Measurements from ENCODE around the gene IER3. TPM values are rescaled to one million over a fixed set of nuclear protein-coding genes. Genes with fewer than 3 reads are reported as not detected.

The IER3 gene
- total and polyA plus RNA-seq, 2 of the 13 experiments (the other 11 are each of a cell fraction or from before 2014, with no cell fraction given), result 51.1 to 131 TPM

- TF ChIP-seq, protein P1, sequence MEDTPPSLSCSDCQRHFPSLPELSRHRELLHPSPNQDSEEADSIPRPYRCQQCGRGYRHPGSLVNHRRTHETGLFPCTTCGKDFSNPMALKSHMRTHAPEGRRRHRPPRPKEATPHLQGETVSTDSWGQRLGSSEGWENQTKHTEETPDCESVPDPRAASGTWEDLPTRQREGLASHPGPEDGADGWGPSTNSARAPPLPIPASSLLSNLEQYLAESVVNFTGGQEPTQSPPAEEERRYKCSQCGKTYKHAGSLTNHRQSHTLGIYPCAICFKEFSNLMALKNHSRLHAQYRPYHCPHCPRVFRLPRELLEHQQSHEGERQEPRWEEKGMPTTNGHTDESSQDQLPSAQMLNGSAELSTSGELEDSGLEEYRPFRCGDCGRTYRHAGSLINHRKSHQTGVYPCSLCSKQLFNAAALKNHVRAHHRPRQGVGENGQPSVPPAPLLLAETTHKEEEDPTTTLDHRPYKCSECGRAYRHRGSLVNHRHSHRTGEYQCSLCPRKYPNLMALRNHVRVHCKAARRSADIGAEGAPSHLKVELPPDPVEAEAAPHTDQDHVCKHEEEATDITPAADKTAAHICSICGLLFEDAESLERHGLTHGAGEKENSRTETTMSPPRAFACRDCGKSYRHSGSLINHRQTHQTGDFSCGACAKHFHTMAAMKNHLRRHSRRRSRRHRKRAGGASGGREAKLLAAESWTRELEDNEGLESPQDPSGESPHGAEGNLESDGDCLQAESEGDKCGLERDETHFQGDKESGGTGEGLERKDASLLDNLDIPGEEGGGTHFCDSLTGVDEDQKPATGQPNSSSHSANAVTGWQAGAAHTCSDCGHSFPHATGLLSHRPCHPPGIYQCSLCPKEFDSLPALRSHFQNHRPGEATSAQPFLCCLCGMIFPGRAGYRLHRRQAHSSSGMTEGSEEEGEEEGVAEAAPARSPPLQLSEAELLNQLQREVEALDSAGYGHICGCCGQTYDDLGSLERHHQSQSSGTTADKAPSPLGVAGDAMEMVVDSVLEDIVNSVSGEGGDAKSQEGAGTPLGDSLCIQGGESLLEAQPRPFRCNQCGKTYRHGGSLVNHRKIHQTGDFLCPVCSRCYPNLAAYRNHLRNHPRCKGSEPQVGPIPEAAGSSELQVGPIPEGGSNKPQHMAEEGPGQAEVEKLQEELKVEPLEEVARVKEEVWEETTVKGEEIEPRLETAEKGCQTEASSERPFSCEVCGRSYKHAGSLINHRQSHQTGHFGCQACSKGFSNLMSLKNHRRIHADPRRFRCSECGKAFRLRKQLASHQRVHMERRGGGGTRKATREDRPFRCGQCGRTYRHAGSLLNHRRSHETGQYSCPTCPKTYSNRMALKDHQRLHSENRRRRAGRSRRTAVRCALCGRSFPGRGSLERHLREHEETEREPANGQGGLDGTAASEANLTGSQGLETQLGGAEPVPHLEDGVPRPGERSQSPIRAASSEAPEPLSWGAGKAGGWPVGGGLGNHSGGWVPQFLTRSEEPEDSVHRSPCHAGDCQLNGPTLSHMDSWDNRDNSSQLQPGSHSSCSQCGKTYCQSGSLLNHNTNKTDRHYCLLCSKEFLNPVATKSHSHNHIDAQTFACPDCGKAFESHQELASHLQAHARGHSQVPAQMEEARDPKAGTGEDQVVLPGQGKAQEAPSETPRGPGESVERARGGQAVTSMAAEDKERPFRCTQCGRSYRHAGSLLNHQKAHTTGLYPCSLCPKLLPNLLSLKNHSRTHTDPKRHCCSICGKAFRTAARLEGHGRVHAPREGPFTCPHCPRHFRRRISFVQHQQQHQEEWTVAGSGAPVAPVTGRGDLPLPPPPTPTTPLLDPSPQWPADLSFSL (CRISPR knock-in tag; IDR thresholded peaks at IDR 0.05), result 0 out of 2 replicates have a peak, but pooled peaks have one; percentile 31
- 0 out of 2 replicates have a peak, but pooled peaks have one; percentile 46 for TF ChIP-seq NRL (CRISPR knock-in tag; IDR thresholded peaks at IDR 0.05; ENCODE audit: borderline replicate concordance)
- TF ChIP-seq HNRNPL (IDR thresholded peaks at IDR 0.05; ENCODE audit: low read depth, low read length), result 0 out of 2 replicates have a peak, but pooled peaks have one; percentile 11
- TF ChIP-seq ZNF441 (CRISPR knock-in tag; IDR thresholded peaks at IDR 0.05; ENCODE audit: borderline replicate concordance), result 0 out of 2 replicates have a peak, but pooled peaks have one; percentile 7
- TF ChIP-seq, protein P2, sequence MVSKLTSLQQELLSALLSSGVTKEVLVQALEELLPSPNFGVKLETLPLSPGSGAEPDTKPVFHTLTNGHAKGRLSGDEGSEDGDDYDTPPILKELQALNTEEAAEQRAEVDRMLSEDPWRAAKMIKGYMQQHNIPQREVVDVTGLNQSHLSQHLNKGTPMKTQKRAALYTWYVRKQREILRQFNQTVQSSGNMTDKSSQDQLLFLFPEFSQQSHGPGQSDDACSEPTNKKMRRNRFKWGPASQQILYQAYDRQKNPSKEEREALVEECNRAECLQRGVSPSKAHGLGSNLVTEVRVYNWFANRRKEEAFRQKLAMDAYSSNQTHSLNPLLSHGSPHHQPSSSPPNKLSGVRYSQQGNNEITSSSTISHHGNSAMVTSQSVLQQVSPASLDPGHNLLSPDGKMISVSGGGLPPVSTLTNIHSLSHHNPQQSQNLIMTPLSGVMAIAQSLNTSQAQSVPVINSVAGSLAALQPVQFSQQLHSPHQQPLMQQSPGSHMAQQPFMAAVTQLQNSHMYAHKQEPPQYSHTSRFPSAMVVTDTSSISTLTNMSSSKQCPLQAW (CRISPR knock-in tag; IDR thresholded peaks at IDR 0.05), result 0 out of 2 replicates have a peak, but pooled peaks have one; percentile 40
- peak; percentile 54; the same call in 1 of the 2 replicates for TF ChIP-seq ZNF234 (CRISPR knock-in tag; conservative IDR thresholded peaks at IDR 0.05)
- 0 out of 2 replicates have a peak, but pooled peaks have one; percentile 16 for TF ChIP-seq BRCA1 (CRISPR knock-in tag; IDR thresholded peaks at IDR 0.05)
- TF ChIP-seq TRAFD1 (CRISPR knock-in tag; IDR thresholded peaks at IDR 0.05; ENCODE audit: borderline replicate concordance), result peak; percentile 49; the same call in 1 of the 2 replicates
- TF ChIP-seq, protein P3, sequence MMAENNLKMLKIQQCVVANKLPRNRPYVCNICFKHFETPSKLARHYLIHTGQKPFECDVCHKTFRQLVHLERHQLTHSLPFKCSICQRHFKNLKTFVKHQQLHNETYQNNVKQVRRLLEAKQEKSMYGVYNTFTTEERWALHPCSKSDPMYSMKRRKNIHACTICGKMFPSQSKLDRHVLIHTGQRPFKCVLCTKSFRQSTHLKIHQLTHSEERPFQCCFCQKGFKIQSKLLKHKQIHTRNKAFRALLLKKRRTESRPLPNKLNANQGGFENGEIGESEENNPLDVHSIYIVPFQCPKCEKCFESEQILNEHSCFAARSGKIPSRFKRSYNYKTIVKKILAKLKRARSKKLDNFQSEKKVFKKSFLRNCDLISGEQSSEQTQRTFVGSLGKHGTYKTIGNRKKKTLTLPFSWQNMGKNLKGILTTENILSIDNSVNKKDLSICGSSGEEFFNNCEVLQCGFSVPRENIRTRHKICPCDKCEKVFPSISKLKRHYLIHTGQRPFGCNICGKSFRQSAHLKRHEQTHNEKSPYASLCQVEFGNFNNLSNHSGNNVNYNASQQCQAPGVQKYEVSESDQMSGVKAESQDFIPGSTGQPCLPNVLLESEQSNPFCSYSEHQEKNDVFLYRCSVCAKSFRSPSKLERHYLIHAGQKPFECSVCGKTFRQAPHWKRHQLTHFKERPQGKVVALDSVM (CRISPR knock-in tag; IDR thresholded peaks at IDR 0.05), result peak; percentile 27; the same call in 1 of the 2 replicates
- TF ChIP-seq ZNF564 (CRISPR knock-in tag; IDR thresholded peaks at IDR 0.05), result peak; percentile 8; the same call in 1 of the 2 replicates
- TF ChIP-seq ZSCAN20 (CRISPR knock-in tag; IDR thresholded peaks at IDR 0.05; ENCODE audit: borderline replicate concordance), result 0 out of 2 replicates have a peak, but pooled peaks have one; percentile 6
- TF ChIP-seq AHR (CRISPR knock-in tag; IDR thresholded peaks at IDR 0.05), result peak; percentile 29; the same call in 1 of the 2 replicates
- TF ChIP-seq CHD4 (IDR thresholded peaks at IDR 0.05; ENCODE audit: borderline replicate concordance, low read length), result 0 out of 2 replicates have a peak, but pooled peaks have one; percentile 12
- TF ChIP-seq TARDBP (CRISPR knock-in tag; IDR thresholded peaks at IDR 0.05), result 0 out of 2 replicates have a peak, but pooled peaks have one; percentile 34
- TF ChIP-seq PRPF4 (IDR thresholded peaks at IDR 0.05; ENCODE audit: low read depth, low read length, poor library complexity, severe bottlenecking), result peak; percentile 30
Observed at GRCh38 chr6:30717845-30718720, 26.3 kb downstream of the IER3 start (continued).
